GM18867 (cell line): ENCODE measurements around the gene GZMM.

Source experiments
- ATAC-seq: cut with Tn5 transposase; IDR thresholded peaks from one replicate; pipeline ENCODE4 v1.9.1; 2021; ENCODE audit warnings: mild to moderate bottlenecking, moderate library complexity; ENCODE audit not compliant: unreplicated experiment

Gene GZMM

DNA sequence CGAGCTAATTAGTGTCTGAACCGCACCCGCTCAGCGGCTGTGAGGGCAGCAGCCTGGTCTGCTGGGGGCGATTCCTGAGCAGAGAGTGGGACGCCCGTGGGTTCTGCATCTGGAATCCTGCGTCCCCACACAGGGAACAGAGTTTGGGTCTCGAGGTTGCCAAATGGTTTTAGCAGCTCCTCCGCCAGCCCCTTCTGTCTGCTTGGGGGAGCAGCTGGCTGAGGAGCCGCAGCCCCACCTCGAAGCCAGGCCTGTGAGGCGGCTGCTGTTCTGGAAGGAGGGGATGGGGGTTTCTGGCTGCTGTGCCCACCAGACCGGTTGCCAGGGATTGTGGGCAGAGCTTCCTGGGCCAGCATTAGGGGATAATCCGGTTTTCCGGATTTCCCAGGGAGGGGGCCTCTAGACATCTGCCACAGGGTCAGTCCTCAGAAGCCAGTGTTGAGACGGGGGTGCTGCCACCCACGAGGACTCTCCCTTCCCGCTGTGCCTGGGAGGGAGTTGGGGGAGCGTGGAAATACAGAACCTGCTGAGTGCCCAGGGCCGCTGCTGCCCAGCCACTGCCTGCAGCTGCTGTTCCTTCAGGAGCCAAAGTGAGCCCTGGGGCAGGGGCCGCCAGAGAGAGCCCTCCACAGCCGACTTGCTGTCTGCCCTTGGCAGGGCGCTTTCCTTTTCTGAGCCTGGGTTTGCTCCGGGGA, 10.3 kb upstream of the GZMM start:
- no peak for ATAC-seq

DNA sequence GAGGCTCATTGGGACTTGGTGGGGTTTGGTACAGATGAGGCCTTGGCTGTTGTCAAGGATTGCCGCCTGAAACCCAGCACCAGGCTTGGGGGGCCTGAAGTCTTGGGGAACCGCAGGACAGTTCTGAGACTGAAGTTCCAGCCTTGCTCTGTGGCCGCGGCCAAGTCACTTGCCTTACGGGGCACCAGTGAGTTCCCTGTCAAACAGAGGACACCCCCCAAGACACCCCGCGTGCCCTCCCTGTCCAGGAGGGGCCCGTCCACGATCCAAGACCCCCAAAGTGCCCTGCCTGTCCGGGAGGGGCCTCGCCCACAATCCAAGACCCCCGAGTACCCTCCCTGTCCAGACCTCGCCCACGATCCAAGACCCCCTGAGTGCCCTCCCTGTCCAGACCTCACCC, 9.8 kb upstream of the GZMM start:
- ATAC-seq, result no peak

DNA sequence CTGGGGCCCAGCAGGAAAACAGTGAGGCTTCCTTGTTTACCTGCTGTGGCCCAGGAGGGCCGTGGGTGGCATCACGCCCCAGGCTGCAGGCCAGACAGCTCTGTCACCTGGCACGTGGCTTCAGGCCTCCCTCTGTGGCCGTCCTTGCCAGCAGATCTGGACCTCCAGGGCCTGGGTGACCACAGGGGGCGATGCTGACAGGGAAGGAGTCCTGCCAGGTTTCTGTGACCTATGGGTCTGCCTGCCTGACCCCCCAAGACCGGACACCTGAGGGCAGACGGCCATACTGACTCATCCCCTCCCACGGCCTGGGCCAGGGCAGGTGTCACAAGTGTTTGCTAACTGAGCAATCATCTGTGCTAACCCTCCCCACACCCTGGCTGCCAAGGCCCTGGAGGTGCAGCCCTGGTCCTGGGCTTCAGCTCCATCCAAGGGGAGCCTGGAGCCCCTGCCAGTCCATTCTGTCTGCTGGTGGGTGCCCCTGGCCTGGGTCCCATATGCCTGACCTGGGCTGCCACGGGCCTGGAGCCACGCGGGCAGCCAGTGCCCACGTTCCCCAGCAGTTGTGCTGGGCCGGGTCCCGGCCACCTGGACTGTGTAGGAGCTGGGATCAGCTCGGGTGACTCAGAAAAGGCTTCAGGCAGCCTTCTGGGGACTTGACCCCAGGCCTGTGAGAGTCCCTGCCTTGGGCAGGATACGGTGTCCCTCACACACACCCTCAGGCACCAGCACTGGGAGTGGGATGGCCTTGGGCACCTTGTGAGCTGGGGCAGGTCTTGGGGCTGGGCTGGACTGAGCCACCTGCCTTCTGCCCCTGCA, 8.6 kb upstream of the GZMM start:
- ATAC-seq, result no peak

DNA sequence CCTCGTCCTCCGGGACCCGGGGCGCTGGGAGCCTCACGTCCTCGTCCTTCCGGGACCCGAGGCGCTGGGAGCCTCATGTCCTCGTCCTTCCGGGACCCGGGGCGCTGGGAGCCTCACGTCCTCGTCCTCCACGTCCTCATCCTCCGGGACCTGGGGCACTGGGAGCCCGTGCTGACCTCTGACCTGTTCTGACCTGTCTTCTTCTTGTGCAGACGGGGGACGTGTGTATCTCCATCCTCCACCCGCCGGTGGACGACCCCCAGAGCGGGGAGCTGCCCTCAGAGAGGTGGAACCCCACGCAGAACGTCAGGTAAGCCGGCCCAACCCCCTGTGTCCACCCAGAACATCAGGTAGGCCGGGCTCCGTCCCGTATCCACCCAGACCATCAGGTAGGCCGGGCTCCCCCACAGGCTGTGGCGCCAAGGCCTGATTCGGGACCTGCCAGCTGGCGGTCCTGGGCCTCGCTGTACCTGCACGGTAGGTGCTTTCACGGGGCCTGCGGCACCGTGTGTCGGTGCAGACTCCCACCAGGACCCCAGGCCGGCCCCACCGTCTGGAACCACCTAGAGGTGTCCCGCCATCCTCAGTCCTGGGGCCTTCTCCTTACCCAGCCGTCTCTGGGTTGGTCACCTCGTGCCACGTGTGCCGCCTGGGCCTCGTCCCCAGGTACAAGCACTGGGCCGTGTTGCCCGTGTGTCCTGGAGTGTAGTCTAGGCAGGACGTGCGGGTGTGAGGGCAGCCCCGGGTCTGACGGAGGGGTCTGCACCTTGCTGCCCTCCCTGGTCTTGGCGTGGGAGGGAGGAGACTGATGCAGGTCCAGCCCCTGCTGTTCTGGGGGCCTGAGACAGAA, 7.6 kb upstream of the GZMM start:
- ATAC-seq, result no peak

DNA sequence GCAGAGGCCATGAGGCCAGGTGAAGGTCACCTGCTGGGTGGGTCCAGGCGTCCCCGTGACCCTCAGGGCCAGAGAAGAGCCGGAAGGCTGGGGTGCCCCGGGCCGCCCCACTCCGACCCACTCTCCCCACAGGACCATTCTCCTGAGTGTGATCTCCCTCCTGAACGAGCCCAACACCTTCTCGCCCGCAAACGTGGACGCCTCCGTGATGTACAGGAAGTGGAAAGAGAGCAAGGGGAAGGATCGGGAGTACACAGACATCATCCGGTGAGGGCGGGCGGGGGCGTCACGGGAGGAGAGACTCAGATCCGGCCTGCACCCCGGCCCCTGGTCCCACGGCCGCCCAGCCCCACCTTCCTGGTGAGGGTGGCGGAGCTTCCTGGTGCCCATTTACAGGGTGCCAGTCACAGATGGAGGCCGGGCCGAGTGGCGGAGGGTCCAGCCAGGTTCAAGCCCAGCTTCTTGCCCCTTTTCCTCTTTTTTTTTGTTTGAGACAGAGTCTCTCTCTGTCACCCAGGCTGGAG, 6.9 kb upstream of the GZMM start:
- ATAC-seq, result no peak

DNA sequence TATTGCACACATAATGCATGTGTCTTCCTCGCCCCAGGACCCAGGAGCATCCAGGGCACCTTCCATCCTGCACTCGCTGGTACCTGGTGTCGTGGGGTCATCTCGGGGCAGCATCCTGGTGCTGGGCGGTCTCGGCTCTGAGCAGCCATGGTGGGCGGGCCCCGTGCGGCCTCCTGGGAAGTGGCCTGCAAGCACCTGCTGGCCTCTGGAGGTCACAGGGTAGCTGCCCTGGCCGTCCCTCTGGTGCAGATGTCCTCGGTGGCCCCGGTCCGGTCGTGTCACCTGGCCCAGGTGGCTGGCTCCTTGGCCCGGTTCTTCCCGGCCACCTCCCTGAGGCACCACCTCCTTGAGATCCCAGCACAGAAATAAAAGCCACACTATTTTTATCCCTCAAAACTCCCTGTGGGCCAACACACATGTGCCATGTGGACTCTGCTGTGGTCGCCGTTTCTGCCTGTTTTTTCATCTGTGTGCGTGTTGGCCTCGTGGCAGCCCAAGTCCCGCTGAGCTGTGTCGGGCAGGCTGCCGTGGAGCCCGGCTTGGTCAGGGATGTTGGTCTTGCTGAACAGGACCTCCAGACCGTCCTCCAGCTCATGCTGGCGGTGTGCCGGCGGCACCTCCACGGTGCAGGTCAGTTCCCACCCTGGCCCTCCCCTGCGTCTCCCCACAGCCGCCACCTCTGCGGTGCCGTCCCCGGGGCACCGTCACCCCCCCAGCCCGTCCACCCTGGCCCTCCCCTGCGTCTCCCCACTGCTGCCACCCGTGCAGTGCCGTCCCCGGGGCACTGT, 5.0 kb upstream of the GZMM start:
- ATAC-seq, result no peak

DNA sequence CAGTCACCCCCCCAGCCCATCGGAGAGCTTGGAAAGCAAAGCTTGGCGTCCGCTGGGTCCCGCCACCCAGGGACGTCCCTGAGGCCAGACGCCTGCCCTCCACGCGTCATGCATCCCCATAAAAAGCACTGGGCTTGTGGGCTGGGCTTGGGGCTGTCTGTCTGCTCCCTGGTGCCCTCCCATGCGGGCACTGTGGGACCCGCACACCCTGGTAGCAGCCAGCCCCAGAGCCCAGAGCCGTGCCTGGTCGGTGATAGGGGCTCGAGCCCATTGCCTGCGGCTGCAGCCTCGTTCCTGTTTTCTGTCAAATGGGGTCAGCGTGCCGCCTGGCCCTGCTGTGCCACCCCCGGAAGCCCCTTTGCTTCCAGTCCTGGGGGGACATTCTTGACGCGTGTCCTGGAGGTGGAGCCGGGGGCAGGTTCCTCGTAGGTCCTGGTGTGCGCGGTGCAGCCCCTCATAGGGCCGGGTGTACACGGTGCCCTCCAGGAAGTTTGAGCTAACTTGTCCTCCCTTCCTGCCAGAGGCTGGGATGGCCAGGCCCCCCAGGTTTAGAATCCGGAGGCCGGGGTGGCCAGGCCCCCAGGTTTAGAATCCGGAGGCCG, 4.3 kb upstream of the GZMM start:
- no peak for ATAC-seq

DNA sequence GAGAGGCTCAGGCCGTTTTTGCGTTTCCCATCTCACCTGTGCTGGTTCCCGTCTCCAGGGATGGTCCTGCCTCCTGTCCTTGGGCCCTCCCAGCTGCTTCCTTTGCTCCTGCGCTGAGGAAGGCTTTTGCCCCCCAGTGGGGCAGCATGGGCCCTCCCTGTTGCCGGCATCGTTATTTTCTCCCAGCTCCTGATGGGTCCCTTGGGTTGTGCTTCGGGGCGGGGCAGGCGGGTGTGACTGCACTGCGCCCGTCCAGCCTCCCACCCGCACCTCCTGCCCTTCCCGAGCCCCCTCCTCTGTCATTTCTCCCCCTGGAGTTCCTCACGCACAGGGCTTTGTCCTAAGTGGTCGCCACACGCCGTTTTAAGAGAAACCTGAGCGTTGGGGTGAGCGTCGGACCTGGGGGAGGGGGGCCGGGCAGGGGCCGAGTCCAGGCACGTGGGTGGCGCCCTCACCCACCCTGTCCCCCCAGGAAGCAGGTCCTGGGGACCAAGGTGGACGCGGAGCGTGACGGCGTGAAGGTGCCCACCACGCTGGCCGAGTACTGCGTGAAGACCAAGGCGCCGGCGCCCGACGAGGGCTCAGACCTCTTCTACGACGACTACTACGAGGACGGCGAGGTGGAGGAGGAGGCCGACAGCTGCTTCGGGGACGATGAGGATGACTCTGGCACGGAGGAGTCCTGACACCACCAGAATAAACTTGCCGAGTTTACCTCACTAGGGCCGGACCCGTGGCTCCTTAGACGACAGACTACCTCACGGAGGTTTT, 2.8 kb upstream of the GZMM start:
- no peak for ATAC-seq

DNA sequence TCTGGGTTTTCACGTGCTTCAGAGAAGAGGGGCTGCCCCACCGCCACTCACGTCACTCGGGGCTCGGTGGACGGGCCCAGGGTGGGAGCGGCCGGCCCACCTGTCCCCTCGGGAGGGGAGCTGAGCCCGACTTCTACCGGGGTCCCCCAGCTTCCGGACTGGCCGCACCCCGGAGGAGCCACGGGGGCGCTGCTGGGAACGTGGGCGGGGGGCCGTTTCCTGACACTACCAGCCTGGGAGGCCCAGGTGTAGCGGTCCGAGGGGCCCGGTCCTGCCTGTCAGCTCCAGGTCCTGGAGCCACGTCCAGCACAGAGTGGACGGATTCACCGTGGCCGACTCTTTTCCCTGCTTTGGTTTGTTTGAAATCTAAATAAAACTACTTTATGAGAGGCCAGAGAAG, 2.2 kb upstream of the GZMM start:
- ATAC-seq, result no peak

DNA sequence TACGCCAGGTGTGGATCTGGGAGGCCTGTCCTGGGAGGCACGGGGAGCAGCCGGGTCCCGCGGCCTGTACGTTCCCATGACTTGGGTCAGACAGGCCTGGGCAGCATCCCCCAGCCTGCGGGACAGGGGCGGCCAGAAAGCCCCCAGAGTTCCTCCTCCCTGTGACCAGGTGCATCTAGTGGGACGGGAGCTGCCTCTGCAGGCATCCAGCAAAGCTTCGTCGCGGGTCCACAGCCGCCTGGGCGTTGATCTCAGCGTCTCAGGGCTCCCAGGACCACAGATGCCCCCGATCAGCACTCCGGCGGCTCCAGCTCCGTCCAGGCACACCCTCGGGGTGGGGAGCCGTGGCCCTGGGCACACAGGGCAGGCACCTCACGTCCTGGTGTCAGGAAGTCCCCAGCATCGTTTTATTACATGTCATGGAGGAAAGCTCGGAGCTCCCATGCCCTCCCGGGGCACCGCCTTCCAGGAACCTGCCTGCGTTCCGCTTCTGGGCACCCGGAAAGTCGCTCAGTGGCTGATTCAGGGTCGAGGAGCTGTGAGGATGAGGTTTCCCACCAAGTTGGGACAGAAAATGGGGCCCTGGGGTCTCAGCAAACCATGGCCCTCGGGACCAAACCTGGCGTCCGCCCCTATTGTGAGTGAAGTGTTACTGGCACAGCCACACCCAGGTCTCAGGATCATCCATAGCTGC, 1.5 kb upstream of the GZMM start:
- no peak for ATAC-seq

DNA sequence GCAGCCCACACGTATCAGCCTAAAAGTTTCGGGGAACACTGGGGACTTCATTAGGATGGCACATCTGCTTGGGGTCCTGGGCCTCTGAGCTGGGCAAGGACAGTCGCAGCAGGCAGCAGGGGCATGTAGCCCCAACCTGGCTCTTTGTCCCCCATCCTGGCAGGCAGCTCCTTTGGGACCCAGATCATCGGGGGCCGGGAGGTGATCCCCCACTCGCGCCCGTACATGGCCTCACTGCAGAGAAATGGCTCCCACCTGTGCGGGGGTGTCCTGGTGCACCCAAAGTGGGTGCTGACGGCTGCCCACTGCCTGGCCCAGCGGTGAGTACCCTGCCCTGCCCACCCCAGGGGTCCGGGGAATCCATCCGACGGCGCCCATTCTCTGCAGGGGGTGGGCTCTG, 3.3 kb downstream of the GZMM start:
- no peak for ATAC-seq

DNA sequence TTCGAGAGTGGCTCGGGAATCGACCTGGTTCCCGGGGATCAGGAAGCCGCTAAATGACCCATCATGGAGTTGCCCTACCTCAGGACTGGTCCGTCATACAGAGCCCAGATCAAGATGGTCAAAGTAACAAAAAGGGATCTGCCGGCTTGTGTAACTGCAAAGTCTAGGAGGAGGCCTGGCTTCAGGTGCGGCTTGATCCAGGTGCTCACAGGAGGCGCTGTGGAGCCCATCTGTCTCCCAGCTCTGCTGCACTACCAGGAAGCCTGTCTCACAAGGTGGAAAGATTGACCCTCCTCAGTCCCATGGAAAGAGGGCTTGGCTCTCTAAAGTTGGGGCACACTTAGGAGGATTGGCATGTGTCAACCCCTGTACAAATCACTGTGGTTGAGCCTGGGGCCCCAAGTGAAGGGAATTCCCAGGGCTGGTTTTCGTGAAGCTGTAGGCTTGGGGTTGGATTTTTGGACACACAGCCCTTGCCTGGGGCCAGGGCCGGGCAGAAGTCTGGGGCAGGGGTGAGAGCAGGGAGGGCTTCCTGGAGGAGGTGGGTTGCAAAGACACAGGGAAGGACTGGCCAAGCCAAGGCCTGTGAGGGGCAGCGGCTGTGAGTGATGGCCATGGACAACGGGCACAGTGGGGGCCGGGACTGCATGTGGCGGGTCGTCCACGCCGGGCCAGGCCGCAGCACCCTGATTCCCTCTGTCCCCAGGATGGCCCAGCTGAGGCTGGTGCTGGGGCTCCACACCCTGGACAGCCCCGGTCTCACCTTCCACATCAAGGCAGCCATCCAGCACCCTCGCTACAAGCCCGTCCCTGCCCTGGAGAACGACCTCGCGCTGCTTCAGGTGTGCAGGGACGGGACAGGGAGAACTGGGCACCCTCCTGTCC, 4.2 kb downstream of the GZMM start:
- ATAC-seq, result no peak

DNA sequence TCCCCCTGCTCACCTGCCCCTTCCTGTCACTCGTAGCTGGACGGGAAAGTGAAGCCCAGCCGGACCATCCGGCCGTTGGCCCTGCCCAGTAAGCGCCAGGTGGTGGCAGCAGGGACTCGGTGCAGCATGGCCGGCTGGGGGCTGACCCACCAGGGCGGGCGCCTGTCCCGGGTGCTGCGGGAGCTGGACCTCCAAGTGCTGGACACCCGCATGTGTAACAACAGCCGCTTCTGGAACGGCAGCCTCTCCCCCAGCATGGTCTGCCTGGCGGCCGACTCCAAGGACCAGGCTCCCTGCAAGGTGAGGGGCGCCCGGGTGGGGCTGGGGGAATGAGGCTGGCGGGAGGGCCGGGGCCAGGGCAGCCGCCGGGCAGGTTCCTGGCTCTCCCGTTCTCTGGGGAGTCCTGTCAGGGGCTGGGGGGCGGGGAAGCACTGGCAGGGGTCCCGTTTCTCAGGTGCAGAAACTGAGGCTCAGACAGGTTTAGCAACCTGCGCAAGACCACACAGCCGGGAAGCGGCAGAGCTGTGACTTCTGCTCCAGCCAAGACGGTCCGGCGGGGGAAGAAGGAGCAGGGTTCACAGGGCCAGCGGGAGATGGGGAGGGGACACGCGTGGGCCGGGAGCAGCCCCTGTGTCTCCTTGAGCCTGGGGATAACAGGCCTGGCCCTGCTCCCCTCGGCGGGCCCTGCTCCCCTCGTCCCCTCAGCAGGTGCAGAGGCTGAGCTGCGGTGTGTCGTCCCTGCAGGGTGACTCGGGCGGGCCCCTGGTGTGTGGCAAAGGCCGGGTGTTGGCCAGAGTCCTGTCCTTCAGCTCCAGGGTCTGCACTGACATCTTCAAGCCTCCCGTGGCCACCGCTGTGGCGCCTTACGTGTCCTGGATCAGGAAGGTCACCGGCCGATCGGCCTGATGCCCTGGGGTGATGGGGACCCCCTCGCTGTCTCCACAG, 5.3 kb downstream of the GZMM start:
- no peak for ATAC-seq

DNA sequence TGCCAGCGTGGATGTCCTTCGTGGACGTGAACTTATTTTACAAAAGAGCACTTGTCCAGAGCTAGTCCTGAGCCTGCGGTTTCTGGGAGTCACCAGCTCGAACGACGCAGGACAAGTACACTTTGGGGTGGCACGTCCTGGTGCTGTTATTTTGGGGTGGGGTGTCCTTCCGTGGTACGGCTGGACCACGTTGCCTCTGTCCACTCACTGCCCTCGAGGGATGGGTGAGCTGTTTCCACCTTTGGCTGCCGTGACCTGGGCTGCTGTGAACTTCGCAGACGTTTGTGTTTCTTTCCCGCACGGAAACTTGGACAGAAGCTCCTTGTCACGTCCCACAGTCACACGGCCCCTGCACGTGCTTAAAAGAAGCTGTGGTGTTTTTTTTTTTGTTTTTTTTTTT, 11.0 kb downstream of the GZMM start:
- ATAC-seq, result no peak

DNA sequence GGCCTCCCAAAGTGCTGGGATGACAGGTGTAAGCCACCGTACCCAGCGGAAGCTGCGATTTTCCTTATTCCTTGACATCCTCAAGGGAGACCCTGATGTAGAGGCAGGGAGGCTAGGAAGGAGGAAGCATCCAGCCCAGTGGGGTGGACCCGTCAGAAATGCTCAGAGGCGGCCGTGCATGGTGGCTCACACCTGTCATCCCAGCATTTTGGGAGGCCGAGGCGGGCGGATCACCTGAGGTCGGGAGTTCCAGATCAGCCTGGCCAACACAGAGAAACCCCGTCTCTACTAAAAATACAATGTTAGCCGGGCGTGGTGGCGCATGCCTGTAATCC, 11.6 kb downstream of the GZMM start:
- no peak for ATAC-seq

DNA sequence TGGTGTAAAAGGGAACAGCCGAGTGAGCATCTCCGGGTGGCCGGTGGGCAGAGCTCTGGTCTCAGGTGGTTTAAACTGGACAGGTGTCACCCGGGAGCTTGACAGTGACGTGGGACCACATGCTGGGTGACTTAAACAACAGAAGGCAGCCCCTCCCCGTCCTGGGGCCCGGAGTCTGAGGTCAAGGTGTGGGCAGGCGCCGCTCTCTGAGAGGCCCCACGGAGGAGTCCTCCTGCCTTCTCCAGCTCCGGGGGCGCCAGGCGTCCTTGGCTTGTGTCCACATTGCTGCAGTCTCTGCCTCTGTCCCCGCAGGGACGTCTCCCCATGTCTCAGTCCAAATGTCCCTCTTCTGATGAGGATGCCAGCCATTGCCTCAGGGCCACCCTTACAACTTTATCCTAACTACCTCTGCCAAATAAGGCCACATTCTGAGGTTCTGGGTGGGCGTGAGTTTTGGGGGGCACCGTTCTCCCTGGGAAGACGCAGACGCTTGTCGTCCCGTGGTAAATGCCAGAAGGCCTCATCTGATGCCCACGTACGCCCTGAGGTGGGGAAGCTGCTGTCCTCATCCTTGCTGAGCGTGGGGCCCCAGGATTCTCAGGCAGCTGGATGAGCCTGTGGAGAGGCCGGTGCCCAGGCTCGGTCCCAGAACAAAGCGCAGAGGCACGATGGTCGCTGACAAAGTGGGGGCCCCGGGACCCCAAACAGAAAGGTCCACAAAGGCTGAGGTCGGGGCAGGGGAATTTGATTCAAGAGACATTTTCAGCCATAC, 12.9 kb downstream of the GZMM start:
- no peak for ATAC-seq
